ENCODE measurements around the gene DEFB126.

Gene DEFB126

DNA sequence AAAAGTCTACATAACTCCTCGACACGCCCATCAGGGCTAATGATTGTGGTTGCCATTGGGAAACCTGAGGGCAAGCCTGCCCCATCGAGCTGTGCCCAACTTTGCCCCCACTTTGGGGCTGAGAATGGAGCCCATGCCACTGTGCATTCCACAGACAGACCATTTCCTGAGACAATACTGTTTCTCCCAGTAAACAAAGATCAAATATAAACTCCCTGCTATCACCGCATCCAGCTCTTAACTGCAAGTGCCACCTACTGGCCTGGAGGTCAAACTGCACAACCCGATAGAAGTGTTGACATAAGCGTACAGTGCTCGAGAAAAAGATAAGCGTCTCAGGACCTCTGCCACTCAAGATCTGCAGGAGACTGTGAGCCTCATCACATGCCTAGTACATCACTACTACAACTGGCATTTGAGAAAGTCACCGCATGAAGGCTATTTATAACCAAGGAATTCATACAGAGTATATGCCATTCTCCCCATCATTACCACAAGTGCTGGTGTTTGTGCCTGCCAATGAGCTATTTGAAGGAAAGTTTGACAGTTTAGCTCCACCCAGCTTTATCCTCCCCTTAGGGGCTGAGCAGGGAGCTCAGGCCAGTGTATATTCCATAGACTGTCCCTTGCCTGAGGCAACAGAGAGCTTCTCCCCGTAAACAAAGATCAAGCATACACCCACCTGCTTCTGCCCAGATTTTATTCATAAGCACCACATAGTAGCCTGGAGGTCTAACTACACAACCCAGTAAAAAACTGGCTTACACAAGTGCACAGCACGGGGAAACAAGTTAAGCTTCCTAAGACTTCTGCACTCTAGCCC is 4.5 kb upstream of the DEFB126 start:
- TF ChIP-seq, protein P1, sequence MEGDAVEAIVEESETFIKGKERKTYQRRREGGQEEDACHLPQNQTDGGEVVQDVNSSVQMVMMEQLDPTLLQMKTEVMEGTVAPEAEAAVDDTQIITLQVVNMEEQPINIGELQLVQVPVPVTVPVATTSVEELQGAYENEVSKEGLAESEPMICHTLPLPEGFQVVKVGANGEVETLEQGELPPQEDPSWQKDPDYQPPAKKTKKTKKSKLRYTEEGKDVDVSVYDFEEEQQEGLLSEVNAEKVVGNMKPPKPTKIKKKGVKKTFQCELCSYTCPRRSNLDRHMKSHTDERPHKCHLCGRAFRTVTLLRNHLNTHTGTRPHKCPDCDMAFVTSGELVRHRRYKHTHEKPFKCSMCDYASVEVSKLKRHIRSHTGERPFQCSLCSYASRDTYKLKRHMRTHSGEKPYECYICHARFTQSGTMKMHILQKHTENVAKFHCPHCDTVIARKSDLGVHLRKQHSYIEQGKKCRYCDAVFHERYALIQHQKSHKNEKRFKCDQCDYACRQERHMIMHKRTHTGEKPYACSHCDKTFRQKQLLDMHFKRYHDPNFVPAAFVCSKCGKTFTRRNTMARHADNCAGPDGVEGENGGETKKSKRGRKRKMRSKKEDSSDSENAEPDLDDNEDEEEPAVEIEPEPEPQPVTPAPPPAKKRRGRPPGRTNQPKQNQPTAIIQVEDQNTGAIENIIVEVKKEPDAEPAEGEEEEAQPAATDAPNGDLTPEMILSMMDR (IDR thresholded peaks at IDR 0.05) = no peak
- no peak for DNase-seq (ENCODE audit: low spot score)
- H3K4me3 ChIP-seq = no peak overlapping the region
- no peak overlapping the region for H3K27ac ChIP-seq

DNA sequence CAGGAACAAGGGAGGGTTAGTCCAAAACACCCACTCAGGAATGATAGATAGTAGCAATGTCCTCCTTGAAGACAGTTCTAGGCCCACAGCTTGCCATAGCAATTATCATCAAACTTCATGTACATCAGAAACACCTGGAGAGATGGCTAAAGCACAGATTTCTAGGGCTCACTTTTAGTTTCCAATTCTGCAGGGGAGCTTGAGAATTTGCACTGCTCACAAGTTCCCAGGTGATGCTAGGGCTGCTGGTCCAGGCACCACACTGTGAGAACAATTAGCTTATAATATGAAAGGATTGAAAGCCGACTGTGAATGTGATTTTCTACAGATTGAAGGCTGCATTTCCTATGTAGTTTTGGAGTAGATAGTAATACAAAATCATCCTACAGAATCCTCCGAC is 3.5 kb downstream of the DEFB126 start:
- Histone ChIP-seq H3K27ac (no peak overlapping the region), H3K4me3 (no peak overlapping the region)
- TF ChIP-seq, protein P1 (IDR thresholded peaks at IDR 0.05) = no peak
- DNase-seq (ENCODE audit: low spot score) = no peak

DNA sequence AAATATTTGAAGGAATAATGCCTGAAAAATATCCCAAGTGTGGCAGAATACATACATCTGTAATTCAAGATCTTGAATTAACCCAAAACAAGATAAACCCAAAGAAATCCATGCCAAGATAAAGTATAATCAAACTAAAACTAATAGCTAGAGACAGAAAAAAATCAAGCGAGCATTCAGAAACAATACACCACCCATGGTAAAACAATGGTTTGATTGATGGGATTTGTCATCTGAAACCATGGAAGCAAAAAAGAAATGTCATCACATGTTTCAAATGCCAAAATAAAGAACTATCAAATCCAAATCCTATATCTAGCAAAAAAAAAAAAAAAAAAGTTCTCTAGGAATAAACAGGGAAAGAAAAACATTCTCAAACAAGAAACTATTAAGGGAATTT is 9.7 kb downstream of the DEFB126 start:
- no peak for DNase-seq (ENCODE audit: low spot score)
- no peak overlapping the region for H3K4me3 ChIP-seq
- TF ChIP-seq, protein P1 (IDR thresholded peaks at IDR 0.05) = no peak

DNA sequence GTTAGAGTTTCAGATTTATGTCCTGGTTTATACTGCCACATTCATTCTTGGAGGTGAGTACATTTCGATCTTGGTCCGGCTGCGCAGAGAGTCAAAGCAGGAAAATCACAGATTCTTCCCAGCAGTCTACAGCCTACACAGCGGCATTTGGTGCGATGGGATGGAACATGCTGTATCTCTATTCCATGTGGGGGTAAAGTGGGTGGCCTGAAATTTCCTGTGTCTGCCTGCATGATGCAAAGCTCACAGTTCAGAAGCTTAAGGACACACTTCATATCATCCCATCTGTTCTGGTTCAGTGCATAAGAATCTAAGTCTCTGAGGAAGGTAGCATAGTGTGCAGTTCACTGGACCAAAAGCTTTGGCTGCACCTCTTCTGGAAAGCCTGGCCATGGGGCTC is 14.8 kb downstream of the DEFB126 start, which contains the start of gene DEFB127:
Gene DEFB127 (plus strand): TSS at position 301 of the 400 bp plus-strand sequence. CDS start 91 bp downstream, at position 392.
- TF ChIP-seq, protein P1 (IDR thresholded peaks at IDR 0.05) = no peak
- no peak for DNase-seq (ENCODE audit: low spot score)
- Histone ChIP-seq H3K27ac (no peak within 1 kb of the TSS), H3K4me3 (no peak within 1 kb of the TSS)

More for the DNA sequence above, 9.7 kb downstream of the DEFB126 start:
- no peak overlapping the region for H3K27ac ChIP-seq

DNA sequence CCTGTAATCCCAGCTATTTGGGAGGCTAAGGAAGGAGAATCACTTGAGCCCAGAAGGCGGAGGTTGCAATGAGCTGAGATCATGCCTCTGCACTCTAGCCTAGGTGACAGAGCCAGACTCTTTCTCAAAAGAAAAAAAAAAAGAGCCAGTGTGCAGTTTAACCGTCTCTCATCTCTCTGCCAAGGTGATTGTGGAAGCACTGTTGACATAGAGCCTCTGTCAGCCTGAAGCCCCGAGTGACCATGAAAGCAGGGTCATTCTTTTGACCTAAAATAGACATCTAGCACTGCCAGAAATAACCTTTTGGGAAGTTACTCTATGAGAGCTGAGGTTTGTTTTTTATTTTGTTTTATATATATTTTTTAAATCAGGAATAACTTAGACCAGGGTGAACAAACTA is 22.2 kb downstream of the DEFB126 start:
- Histone ChIP-seq H3K4me3 (no peak overlapping the region), H3K27ac (no peak overlapping the region)
- DNase-seq (ENCODE audit: low spot score) = no peak
- TF ChIP-seq, protein P1 (IDR thresholded peaks at IDR 0.05) = no peak

DNA sequence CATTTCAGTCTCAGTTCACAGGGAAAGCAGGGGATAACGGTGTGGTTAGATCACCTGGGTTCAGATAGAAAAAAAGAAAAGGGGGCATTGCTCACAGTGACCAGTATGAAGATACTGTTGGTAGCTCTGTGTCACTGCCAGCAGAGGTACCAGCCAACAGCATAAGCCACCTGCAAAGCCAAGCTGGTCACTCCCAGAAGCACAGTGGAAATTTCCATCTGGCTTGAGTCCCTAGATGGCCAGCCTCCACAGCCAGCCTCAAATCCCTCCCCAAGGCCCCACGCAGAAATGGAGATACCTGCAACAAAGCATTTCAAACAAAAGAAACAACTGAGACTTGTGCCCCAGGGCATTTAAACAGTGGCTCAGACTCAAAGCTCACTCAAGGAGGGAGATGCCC is 26.5 kb downstream of the DEFB126 start:
- TF ChIP-seq, protein P1 (IDR thresholded peaks at IDR 0.05) = no peak
- no peak overlapping the region for H3K4me3 ChIP-seq
- no peak overlapping the region for H3K27ac ChIP-seq
- no peak for DNase-seq (ENCODE audit: low spot score)

DNA sequence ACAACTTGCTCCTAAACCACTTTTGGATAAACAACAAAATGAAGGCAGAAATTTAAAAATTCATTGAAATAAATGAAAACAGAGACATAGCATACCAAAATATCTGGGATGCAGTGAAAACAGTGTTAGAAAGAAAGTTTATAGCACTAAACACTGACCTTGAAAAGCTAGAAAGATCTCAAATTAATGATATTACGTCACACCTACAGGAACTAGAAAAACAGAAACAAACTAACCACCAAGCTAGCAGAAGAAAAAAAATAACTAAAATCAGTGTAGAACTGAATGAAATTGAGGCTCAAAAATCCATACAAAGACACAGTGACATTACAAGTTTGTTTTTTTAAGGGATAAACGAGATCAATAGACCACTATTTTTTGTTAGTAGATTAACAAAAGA is 41.9 kb downstream of the DEFB126 start:
- DNase-seq (ENCODE audit: low spot score) = no peak
- Histone ChIP-seq H3K27ac (no peak overlapping the region), H3K4me3 (no peak overlapping the region)
- TF ChIP-seq, protein P1 (IDR thresholded peaks at IDR 0.05) = no peak
